Body of pancreas (tissue), 4 donors: ENCODE results near the gene PIK3AP1.

Source experiments
- POLR2A ChIP-seq, 3 donors: fragments of 450-650 bp; IDR thresholded peaks; one replicate each; pipeline ENCODE4 v1.6.1; 2016; ENCODE audit warnings: antibody characterized with exemption in 3 of 3, mild to moderate bottlenecking in 2 of 3
- TF ChIP-seq, protein P1 (sequence below), 7 experiments: fragments of 450-650 bp in 4 of 7; fragments of 200-600 bp in 3 of 7; sonication (generic) in 3 of 7; IDR thresholded peaks; one replicate each; pipeline ENCODE4 v1.5.1; 2016 to 2019; ENCODE audit warnings: antibody characterized with exemption in 7 of 7

DNA sequence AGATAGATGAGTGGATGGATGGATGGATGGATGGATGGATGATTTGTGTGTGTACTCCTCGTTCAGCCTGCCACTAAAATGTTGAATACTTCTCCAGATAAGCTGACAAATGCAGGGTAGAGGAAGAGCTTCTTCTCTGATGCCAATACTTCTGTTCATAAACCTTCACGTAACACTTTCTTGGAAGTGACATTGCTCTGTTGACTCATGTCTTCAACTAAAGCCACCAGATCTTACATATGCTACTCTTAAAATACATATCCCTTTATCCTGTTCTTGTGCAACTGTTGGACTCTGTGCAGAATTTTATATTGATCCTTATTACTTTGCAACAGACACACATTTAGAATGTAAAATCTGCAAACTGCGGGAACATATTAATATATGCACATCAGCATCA, 26.9 kb downstream of the PIK3AP1 start:
- TF ChIP-seq POLR2A (IDR thresholded peaks at IDR 0.05) = no peak
- TF ChIP-seq, protein P1, sequence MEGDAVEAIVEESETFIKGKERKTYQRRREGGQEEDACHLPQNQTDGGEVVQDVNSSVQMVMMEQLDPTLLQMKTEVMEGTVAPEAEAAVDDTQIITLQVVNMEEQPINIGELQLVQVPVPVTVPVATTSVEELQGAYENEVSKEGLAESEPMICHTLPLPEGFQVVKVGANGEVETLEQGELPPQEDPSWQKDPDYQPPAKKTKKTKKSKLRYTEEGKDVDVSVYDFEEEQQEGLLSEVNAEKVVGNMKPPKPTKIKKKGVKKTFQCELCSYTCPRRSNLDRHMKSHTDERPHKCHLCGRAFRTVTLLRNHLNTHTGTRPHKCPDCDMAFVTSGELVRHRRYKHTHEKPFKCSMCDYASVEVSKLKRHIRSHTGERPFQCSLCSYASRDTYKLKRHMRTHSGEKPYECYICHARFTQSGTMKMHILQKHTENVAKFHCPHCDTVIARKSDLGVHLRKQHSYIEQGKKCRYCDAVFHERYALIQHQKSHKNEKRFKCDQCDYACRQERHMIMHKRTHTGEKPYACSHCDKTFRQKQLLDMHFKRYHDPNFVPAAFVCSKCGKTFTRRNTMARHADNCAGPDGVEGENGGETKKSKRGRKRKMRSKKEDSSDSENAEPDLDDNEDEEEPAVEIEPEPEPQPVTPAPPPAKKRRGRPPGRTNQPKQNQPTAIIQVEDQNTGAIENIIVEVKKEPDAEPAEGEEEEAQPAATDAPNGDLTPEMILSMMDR (IDR thresholded peaks at IDR 0.05) = no peak
